K562 (cell line): ENCODE data around the gene RNF145. TPM values are rescaled to one million over a fixed set of nuclear protein-coding genes. Genes with fewer than 3 reads are reported as not detected.

ENCODE experiments used
- GATAD2B ChIP-seq: fragments of 450-650 bp; IDR thresholded peaks from 2 replicates; pipeline ENCODE4 v1.6.1; 2017; ENCODE audit warnings: mild to moderate bottlenecking, borderline replicate concordance
- ILF3 ChIP-seq: fragments of 450-650 bp; IDR thresholded peaks from 2 replicates; pipeline ENCODE4 v1.6.1; 2018; ENCODE audit warnings: antibody characterized with exemption, mild to moderate bottlenecking, moderate library complexity, borderline replicate concordance
- JUN ChIP-seq, 2 experiments: sonication (generic) in 1 of 2; formaldehyde crosslinking in 1 of 2; IDR thresholded peaks; 2 replicates each; pipeline versions ENCODE4 v1.6.1 to v1.8.0; 2012 to 2022; ENCODE audit warnings: borderline replicate concordance in 2 of 2, mild to moderate bottlenecking in 2 of 2, improper control_type of control experiment in 1 of 2, low read depth in 1 of 2, low read length in 1 of 2, missing genetic modification reagents in 1 of 2
- NEUROD1 ChIP-seq: fragments of 150-350 bp; IDR thresholded peaks from 2 replicates; pipeline ENCODE4 v1.6.1; 2014; ENCODE audit warnings: borderline replicate concordance, low read length, low read depth; ENCODE audit not compliant: partially characterized antibody
- RNF2 ChIP-seq: sonication (generic); IDR thresholded peaks from 2 replicates; pipeline ENCODE4 v1.6.1; 2016
- TCF7 ChIP-seq: sonication (generic); IDR thresholded peaks from 2 replicates; pipeline ENCODE4 v1.6.1; 2016; ENCODE audit warnings: antibody characterized with exemption, borderline replicate concordance
- TEAD1 ChIP-seq, 2 experiments: fragments of 450-650 bp in 1 of 2; sonication (generic) in 1 of 2; formaldehyde crosslinking; IDR thresholded peaks; 2 replicates each; pipeline versions ENCODE4 v1.4.0 to v1.8.0; 2020 to 2022; ENCODE audit warnings: mild to moderate bottlenecking in 2 of 2, missing genetic modification reagents in 1 of 2
- ZEB2 ChIP-seq: fragments of 450-650 bp; IDR thresholded peaks from 2 replicates; pipeline ENCODE4 v1.6.1; 2016
- ZNF282 ChIP-seq: sonication (generic); formaldehyde crosslinking; IDR thresholded peaks from 2 replicates; pipeline ENCODE4 v1.8.1; 2023; ENCODE audit warnings: missing genetic modification reagents
- ZNF316 ChIP-seq: fragments of 450-650 bp; IDR thresholded peaks from 2 replicates; pipeline ENCODE4 v1.6.1; 2016
- polyA plus RNA-seq, 8 experiments: library from polyadenylated mRNA; depleted of rRNA in 4 of 8; stranded (reverse) in 5 of 8; unstranded in 3 of 8; fragments of >200 nt; fragmentation: Nextera tagmentation in 2 of 8; fragmentation: Illumina TruSeq in 1 of 8; extraction: Ambion mirVana in 2 of 8; extraction: Trizol in 1 of 8; gene quantifications; 2 replicates each; pipeline versions ENCODE4 v1.2.1 to v1.2.3, GENCODE V29; 2011 to 2014; ENCODE audit warnings: inconsistent platforms in 1 of 8, missing spikeins in 1 of 8
- total RNA-seq, 7 experiments: library from RNA; depleted of rRNA in 6 of 7; stranded (reverse); fragments of >200 nt in 6 of 7; fragmentation: Illumina TruSeq in 2 of 7; extraction: Trizol in 2 of 7; gene quantifications; 2 replicates each; pipeline versions ENCODE4 v1.2.1 to v1.2.3, GENCODE V29; 2011 to 2021; ENCODE audit warnings: low replicate concordance in 1 of 7
- TF ChIP-seq, protein P1 (sequence below): sonication (generic); formaldehyde crosslinking; IDR thresholded peaks from 2 replicates; pipeline ENCODE4 v1.8.0; 2022; ENCODE audit warnings: mild to moderate bottlenecking, missing genetic modification reagents
- TF ChIP-seq, protein P2 (sequence below): fragments of 250-450 bp; sonication (Bioruptor Pico); IDR thresholded peaks from 2 replicates; pipeline ENCODE4 v1.5.0; 2020; ENCODE audit warnings: mild to moderate bottlenecking
- TF ChIP-seq, protein P3 (sequence below), 3 experiments: fragments of 200-800 bp in 1 of 3; fragments of 250-450 bp in 1 of 3; fragments of 450-650 bp in 1 of 3; sonication (Bioruptor Pico) in 1 of 3; sonication (Bioruptor generic) in 1 of 3; formaldehyde crosslinking in 1 of 3; IDR thresholded peaks; 2 replicates each; pipeline versions ENCODE4 v1.6.1 to v1.8.0; 2016 to 2022; ENCODE audit warnings: mild to moderate bottlenecking in 2 of 3, missing genetic modification characterization in 2 of 3, missing compliant biosample characterization in 1 of 3, moderate library complexity in 1 of 3
- TF ChIP-seq, protein P4 (sequence below): sonication (generic); formaldehyde crosslinking; IDR thresholded peaks from 2 replicates; pipeline ENCODE4 v1.8.1; 2023; ENCODE audit warnings: mild to moderate bottlenecking, missing genetic modification reagents
- TF ChIP-seq, protein P5 (sequence below): fragments of 450-650 bp; formaldehyde crosslinking; IDR thresholded peaks from 2 replicates; pipeline ENCODE4 v1.4.0; 2022; ENCODE audit warnings: missing genetic modification characterization

The RNF145 gene
- total and polyA plus RNA-seq, 9 of the 15 experiments (the other 6 are each of a cell fraction or from before 2014, with no cell fraction given), result 13.6 to 40.7 (median 25.4) TPM

DNA sequence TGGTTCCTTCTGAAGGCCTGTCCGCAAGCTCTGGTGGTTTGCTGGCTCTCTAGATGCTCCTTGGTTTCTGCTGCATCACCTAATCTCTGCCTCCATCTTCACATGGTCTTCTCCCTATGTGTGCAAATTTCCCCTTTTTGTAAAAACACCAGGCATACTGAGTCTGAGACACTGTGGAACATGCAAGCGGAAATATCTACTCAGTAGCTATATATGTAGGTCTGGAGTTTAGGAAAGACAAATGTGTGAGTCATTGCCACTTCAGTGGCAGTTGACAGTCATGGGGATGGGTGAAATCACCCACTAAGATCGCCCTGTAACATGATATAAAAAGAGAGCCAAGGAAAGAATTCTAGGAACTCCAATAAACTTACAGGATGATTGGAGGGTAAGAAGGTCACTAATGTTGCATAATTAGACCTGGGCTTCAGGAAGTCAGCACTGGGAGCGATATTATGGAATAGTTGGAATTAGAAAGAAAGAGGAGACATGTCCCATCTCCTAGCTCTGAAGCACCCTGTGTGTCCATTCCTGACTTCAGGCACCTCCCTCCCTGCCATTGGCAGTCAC is 31.0 kb upstream of the RNF145 start (continued):
- TF ChIP-seq NEUROD1 (no peak), ZEB2 (peak; percentile 17; the same call in 1 of the 2 replicates), RNF2 (no peak), ZNF282 (CRISPR knock-in tag) (no peak), GATAD2B (no peak), ZNF316 (peak; percentile 50; the same call in 1 of the 2 replicates), ILF3 (no peak), TCF7 (no peak), TEAD1 (CRISPR knock-in tag; IDR thresholded peaks at IDR 0.05) (no peak), JUN (IDR thresholded peaks at IDR 0.05; ENCODE audit: borderline replicate concordance, low read depth, low read length) (peak; percentile 83), JUN (CRISPR knock-in tag; IDR thresholded peaks at IDR 0.05; ENCODE audit: borderline replicate concordance) (no peak)
- TF ChIP-seq, protein P1, sequence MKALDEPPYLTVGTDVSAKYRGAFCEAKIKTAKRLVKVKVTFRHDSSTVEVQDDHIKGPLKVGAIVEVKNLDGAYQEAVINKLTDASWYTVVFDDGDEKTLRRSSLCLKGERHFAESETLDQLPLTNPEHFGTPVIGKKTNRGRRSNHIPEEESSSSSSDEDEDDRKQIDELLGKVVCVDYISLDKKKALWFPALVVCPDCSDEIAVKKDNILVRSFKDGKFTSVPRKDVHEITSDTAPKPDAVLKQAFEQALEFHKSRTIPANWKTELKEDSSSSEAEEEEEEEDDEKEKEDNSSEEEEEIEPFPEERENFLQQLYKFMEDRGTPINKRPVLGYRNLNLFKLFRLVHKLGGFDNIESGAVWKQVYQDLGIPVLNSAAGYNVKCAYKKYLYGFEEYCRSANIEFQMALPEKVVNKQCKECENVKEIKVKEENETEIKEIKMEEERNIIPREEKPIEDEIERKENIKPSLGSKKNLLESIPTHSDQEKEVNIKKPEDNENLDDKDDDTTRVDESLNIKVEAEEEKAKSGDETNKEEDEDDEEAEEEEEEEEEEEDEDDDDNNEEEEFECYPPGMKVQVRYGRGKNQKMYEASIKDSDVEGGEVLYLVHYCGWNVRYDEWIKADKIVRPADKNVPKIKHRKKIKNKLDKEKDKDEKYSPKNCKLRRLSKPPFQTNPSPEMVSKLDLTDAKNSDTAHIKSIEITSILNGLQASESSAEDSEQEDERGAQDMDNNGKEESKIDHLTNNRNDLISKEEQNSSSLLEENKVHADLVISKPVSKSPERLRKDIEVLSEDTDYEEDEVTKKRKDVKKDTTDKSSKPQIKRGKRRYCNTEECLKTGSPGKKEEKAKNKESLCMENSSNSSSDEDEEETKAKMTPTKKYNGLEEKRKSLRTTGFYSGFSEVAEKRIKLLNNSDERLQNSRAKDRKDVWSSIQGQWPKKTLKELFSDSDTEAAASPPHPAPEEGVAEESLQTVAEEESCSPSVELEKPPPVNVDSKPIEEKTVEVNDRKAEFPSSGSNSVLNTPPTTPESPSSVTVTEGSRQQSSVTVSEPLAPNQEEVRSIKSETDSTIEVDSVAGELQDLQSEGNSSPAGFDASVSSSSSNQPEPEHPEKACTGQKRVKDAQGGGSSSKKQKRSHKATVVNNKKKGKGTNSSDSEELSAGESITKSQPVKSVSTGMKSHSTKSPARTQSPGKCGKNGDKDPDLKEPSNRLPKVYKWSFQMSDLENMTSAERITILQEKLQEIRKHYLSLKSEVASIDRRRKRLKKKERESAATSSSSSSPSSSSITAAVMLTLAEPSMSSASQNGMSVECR (CRISPR knock-in tag), result no peak
- TF ChIP-seq, protein P2, sequence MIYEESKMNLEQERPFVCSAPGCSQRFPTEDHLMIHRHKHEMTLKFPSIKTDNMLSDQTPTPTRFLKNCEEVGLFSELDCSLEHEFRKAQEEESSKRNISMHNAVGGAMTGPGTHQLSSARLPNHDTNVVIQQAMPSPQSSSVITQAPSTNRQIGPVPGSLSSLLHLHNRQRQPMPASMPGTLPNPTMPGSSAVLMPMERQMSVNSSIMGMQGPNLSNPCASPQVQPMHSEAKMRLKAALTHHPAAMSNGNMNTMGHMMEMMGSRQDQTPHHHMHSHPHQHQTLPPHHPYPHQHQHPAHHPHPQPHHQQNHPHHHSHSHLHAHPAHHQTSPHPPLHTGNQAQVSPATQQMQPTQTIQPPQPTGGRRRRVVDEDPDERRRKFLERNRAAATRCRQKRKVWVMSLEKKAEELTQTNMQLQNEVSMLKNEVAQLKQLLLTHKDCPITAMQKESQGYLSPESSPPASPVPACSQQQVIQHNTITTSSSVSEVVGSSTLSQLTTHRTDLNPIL (CRISPR knock-in tag), result no peak
- TF ChIP-seq, protein P3, sequence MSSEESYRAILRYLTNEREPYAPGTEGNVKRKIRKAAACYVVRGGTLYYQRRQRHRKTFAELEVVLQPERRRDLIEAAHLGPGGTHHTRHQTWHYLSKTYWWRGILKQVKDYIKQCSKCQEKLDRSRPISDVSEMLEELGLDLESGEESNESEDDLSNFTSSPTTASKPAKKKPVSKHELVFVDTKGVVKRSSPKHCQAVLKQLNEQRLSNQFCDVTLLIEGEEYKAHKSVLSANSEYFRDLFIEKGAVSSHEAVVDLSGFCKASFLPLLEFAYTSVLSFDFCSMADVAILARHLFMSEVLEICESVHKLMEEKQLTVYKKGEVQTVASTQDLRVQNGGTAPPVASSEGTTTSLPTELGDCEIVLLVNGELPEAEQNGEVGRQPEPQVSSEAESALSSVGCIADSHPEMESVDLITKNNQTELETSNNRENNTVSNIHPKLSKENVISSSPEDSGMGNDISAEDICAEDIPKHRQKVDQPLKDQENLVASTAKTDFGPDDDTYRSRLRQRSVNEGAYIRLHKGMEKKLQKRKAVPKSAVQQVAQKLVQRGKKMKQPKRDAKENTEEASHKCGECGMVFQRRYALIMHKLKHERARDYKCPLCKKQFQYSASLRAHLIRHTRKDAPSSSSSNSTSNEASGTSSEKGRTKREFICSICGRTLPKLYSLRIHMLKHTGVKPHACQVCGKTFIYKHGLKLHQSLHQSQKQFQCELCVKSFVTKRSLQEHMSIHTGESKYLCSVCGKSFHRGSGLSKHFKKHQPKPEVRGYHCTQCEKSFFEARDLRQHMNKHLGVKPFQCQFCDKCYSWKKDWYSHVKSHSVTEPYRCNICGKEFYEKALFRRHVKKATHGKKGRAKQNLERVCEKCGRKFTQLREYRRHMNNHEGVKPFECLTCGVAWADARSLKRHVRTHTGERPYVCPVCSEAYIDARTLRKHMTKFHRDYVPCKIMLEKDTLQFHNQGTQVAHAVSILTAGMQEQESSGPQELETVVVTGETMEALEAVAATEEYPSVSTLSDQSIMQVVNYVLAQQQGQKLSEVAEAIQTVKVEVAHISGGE (CRISPR knock-in tag; IDR thresholded peaks at IDR 0.05), result 0 out of 6 replicates have a peak, but pooled peaks of 1 of the 3 experiments have one; percentile 40
- TF ChIP-seq, protein P4, sequence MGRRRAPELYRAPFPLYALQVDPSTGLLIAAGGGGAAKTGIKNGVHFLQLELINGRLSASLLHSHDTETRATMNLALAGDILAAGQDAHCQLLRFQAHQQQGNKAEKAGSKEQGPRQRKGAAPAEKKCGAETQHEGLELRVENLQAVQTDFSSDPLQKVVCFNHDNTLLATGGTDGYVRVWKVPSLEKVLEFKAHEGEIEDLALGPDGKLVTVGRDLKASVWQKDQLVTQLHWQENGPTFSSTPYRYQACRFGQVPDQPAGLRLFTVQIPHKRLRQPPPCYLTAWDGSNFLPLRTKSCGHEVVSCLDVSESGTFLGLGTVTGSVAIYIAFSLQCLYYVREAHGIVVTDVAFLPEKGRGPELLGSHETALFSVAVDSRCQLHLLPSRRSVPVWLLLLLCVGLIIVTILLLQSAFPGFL (CRISPR knock-in tag), result 0 out of 2 replicates have a peak, but pooled peaks have one; percentile 38
- TF ChIP-seq, protein P5, sequence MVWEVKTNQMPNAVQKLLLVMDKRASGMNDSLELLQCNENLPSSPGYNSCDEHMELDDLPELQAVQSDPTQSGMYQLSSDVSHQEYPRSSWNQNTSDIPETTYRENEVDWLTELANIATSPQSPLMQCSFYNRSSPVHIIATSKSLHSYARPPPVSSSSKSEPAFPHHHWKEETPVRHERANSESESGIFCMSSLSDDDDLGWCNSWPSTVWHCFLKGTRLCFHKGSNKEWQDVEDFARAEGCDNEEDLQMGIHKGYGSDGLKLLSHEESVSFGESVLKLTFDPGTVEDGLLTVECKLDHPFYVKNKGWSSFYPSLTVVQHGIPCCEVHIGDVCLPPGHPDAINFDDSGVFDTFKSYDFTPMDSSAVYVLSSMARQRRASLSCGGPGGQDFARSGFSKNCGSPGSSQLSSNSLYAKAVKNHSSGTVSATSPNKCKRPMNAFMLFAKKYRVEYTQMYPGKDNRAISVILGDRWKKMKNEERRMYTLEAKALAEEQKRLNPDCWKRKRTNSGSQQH (CRISPR knock-in tag), result no peak
